A549 treated with AZD9567 at 1 μM for 4 hours (cell line): ENCODE results near the gene PARK7. TPM values are rescaled to one million over a fixed set of nuclear protein-coding genes. Genes with fewer than 3 reads are reported as not detected.

Experiments used
- total RNA-seq: library from RNA; stranded (reverse); fragments of 200-300 nt; extraction: Qiagen RNA extraction; gene quantifications from 5 replicates; pipeline ENCODE4 v1.2.3, GENCODE V29; 2022; ENCODE audit not compliant: insufficient read depth

Gene PARK7
- total RNA-seq: 299 to 384 TPM (median 350 TPM) in 5 replicates

DNA sequence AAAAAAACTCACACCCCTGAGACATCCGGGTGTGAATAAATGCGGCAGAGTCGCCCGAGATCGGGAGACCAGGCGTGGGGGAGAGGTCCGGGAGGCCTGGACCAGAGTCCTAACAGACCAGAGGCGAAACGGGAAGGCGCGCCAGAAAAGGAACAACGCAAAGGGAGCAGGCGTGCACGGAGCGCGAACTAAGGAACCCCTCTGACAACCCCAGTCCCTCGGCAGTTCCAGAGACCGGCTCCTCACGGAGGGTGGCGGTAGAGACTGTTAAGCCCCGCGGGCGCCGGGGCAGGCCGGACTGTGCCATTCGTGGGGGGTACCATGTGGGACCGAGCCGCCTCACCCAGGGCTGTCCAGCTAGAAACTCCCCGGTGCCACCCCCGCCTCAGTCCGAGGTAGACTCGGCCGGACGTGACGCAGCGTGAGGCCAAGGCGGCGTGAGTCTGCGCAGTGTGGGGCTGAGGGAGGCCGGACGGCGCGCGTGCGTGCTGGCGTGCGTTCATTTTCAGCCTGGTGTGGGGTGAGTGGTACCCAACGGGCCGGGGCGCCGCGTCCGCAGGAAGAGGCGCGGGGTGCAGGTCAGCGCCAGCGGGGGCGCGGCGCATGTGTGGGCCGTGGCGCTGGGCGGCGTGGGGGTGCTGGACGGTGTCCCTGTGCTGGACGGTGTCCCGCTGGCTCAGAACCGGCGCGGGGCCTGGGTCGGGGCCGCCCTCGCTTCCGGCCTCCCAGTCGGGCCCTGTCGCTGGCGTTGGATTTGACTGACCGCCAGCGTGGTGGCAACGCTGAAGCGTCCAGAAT lies at the start of gene PARK7:
Gene PARK7 (plus strand): TSS at position 496 of the 798 bp plus-strand sequence. CDS start 1,075 bp downstream, outside the sequence.

DNA sequence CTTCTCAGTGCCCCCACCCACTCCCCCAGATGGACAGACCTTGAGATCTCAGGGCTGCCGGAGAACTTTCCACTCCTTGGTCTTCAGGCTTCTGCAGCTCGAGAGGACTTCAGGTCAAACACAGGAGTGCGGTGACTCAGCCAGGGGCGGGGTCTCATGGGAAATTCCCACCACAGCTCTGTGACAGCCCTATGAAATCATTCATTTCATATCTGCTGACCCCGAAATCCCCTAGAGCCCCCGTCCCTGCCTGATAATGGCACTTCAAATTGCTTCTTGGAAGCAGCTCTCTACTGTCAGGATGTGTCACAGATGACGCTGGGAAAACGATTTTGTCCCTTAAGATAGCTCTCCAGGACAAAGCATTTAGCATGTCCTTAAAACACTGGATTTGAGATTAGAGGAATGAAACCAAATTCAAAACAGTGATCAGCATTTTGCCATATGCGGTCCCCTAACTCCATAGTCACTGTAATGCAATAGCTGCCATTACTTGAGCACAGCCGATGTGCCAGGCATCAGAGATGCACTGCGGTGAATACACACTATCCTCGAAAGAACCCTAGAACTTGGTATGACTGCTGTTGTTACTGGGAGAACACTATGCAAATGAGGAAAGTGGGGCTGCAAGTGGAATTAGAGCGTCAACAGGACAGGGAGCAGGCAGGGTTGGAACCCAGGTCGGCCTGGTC lies 20.6 kb upstream of the PARK7 start, which contains the start of gene TNFRSF9:
Gene TNFRSF9 (minus strand): TSS at position 95 of the 692 bp plus-strand sequence. CDS start 845 bp downstream, outside the sequence.

DNA sequence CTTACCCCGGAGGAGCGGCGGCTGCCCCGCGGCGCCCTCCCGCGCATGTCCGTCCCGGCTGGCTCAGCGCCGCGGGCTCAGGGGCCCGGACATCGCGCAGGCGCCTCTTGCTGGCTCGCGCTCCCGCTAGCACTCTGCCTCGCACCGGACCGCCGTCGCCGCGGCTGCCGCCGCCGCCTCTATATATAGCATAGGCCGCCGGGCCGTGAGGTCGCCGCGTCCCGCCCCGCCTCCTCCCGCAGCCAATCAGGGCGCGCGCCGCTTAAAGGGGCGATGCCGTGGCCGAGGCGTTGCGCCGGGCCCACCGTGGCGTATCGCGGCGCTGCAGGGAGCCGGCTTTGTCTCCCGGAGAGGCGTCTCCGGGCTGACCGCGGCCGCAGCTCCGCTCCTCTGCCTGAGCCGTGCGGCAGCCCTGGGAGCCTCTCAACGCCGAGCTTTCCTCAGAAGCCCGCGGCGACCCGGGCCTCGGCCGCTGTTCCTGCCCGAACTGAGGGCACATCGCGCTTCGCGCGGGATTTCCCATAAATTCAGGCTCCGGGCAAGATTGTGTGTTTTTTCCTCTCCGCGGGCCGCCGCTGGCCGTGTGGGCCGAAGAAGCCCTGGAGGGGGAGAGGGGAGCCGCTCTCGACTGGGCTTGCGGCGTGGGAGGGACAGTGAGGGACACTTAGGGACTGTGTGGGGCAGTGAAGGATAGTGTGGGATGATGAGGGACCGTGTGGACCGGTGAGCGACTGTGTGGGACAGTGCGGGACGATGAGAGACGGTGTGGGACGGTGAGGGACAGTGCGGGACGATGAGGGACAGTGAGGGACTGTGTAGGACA lies 64.9 kb downstream of the PARK7 start, which contains the start of gene ERRFI1:
Gene ERRFI1 (minus strand): TSS at position 157 of the 823 bp plus-strand sequence. CDS start 10,690 bp downstream, outside the sequence.

Other genes starting within 250 kb of the PARK7 start
- 69.3 to 90.1 TPM (median 74.7 TPM) in 5 replicates for gene VAMP3, start 190.4 kb upstream of the PARK7 start, total RNA-seq
- gene PER3, start 177.4 kb upstream of the PARK7 start, total RNA-seq: 0.41 to 1.2 TPM (median 0.96 TPM) in 5 replicates
- not detected in 5 replicates for gene UTS2, start 108.6 kb upstream of the PARK7 start, total RNA-seq
- 2.0 to 6.0 TPM (median 2.5 TPM) in 5 replicates for gene TNFRSF9, start 20.9 kb upstream of the PARK7 start, total RNA-seq
- 158 to 215 TPM (median 196 TPM) in 5 replicates for gene ERRFI1, start 64.6 kb downstream of the PARK7 start, total RNA-seq